IMR-90 (cell line): ENCODE data around the gene GOLGA3. TPM values are rescaled to one million over a fixed set of nuclear protein-coding genes. Genes with fewer than 3 reads are reported as not detected.

Experiments used
- ATAC-seq: fragments of 200-7000 bp; cut with Tn5 transposase; 2 replicates; pipeline ENCODE4 v1.9.1; 2020; ENCODE audit warnings: low read depth, mild to moderate bottlenecking, moderate library complexity
- BruUV-seq: library from RNA; stranded (reverse); fragments of 400-500 nt; replicated peaks from 2 replicates; lab custom pipeline; 2021; lab: Mats Ljungman, UMichigan
- CTCF ChIA-PET: fragments of 300-600 bp; formaldehyde crosslinking; extraction: SDS; loops from one replicate; lab custom pipeline; 2021; ENCODE audit warnings: antibody characterized with exemption; lab: Yijun Ruan, JAX
- POLR2A ChIA-PET: fragments of 300-600 bp; sonication (Branson Sonifier 250); formaldehyde crosslinking; loops from one replicate; lab custom pipeline; 2022; ENCODE audit warnings: antibody characterized with exemption; ENCODE audit not compliant: unreplicated experiment; lab: Charles Lee
- DNase-seq: peaks from one replicate; pipeline ENCODE4 v3.0.0; 2013
- H2AFZ ChIP-seq: replicated peaks from 2 replicates; pipeline ENCODE3; 2013; ENCODE audit warnings: low read length, mild to moderate bottlenecking; ENCODE audit not compliant: poor library complexity
- H2AK5ac ChIP-seq: 2 replicates; pipeline ENCODE4 v1.6.1; 2013; ENCODE audit warnings: low read depth, low read length, inconsistent platforms
- H2AK9ac ChIP-seq: replicated peaks from 2 replicates; pipeline ENCODE3; 2013; ENCODE audit warnings: mild to moderate bottlenecking, low read depth, low read length, moderate library complexity; ENCODE audit not compliant: poor library complexity
- H2BK120ac ChIP-seq: 2 replicates; pipeline ENCODE4 v1.6.1; 2013; ENCODE audit warnings: low read depth, low read length, inconsistent platforms
- H2BK15ac ChIP-seq: 3 replicates; pipeline ENCODE4 v1.6.1; 2013; ENCODE audit warnings: low read depth, low read length, inconsistent platforms
- H2BK20ac ChIP-seq: 2 replicates; pipeline ENCODE4 v1.6.1; 2013; ENCODE audit warnings: low read depth, mild to moderate bottlenecking, inconsistent platforms, low read length, moderate library complexity
- H2BK5ac ChIP-seq: 2 replicates; pipeline ENCODE4 v1.6.1; 2013; ENCODE audit warnings: mild to moderate bottlenecking, low read depth, low read length, inconsistent platforms; ENCODE audit not compliant: poor library complexity, severe bottlenecking
- H3K14ac ChIP-seq: replicated peaks from 2 replicates; pipeline ENCODE4 v1.6.1; 2013; ENCODE audit warnings: low read depth, low read length, inconsistent platforms
- H3K18ac ChIP-seq: 2 replicates; pipeline ENCODE4 v1.6.1; 2013; ENCODE audit warnings: low read depth, low read length, control low read depth
- H3K23ac ChIP-seq: 2 replicates; pipeline ENCODE4 v1.6.1; 2013; ENCODE audit warnings: low read depth, low read length, inconsistent platforms
- H3K27ac ChIP-seq: 2 replicates; pipeline ENCODE4 v1.5.1; 2013; ENCODE audit warnings: mild to moderate bottlenecking, control low read depth, low read length; ENCODE audit not compliant: insufficient read depth
- H3K27me3 ChIP-seq: 2 replicates; pipeline ENCODE4 v1.6.1; 2013; ENCODE audit warnings: low read length; ENCODE audit not compliant: control insufficient read depth, insufficient read depth
- H3K36me3 ChIP-seq: 2 replicates; pipeline ENCODE4 v1.6.1; 2013; ENCODE audit warnings: low read length, mixed read lengths; ENCODE audit not compliant: control insufficient read depth, insufficient read depth
- H3K4ac ChIP-seq: 2 replicates; pipeline ENCODE4 v1.6.1; 2013; ENCODE audit warnings: low read depth, low read length, inconsistent platforms
- H3K4me1 ChIP-seq: 2 replicates; pipeline ENCODE4 v1.6.1; 2013; ENCODE audit warnings: low read length, mixed read lengths; ENCODE audit not compliant: control insufficient read depth, insufficient read depth
- H3K4me2 ChIP-seq: 2 replicates; pipeline ENCODE4 v1.6.1; 2013; ENCODE audit warnings: low read depth, mild to moderate bottlenecking, control low read depth, low read length, moderate library complexity
- H3K4me3 ChIP-seq: 2 replicates; pipeline ENCODE4 v1.5.1; 2013; ENCODE audit warnings: low read depth, mild to moderate bottlenecking, control low read depth, low read length, moderate library complexity; ENCODE audit not compliant: insufficient read depth
- H3K56ac ChIP-seq: 2 replicates; pipeline ENCODE4 v1.6.1; 2013; ENCODE audit warnings: low read length, inconsistent platforms; ENCODE audit not compliant: insufficient read depth; ENCODE audit errors: extremely low read depth
- H3K79me1 ChIP-seq, 2 experiments: 2 replicates each; pipeline ENCODE4 v1.6.1; 2013; ENCODE audit warnings: low read length in 2 of 2, inconsistent platforms in 1 of 2, low read depth in 1 of 2
- H3K9ac ChIP-seq: 2 replicates; pipeline ENCODE4 v1.6.1; 2013; ENCODE audit warnings: low read depth, low read length, control low read depth
- H3K9me1 ChIP-seq: 2 replicates; pipeline ENCODE4 v1.6.1; 2013; ENCODE audit warnings: low read length, inconsistent platforms; ENCODE audit not compliant: insufficient read depth
- H3K9me3 ChIP-seq: 2 replicates; pipeline ENCODE4 v1.6.1; 2013; ENCODE audit warnings: low read length; ENCODE audit not compliant: control insufficient read depth, insufficient read depth
- H4K20me1 ChIP-seq: 2 replicates; pipeline ENCODE4 v1.6.1; 2013; ENCODE audit warnings: low read length, inconsistent platforms; ENCODE audit not compliant: insufficient read depth
- H4K5ac ChIP-seq: 2 replicates; pipeline ENCODE4 v1.6.1; 2013; ENCODE audit warnings: mild to moderate bottlenecking, low read depth, low read length, control low read depth
- H4K8ac ChIP-seq, 2 experiments: 2 replicates each; pipeline ENCODE4 v1.6.1; 2013; ENCODE audit warnings: low read depth in 2 of 2, low read length in 2 of 2, control low read depth in 1 of 2, inconsistent platforms in 1 of 2
- H4K91ac ChIP-seq: 2 replicates; pipeline ENCODE4 v1.6.1; 2013; ENCODE audit warnings: low read depth, low read length, inconsistent platforms; ENCODE audit not compliant: insufficient read depth
- CTCF ChIP-seq: conservative IDR thresholded peaks from 2 replicates; pipeline ENCODE4 v1.5.1; 2012; ENCODE audit warnings: mild to moderate bottlenecking, low read depth, low read length, improper control_type of control experiment
- FOS ChIP-seq: fragments of 150-350 bp; IDR thresholded peaks from 2 replicates; pipeline ENCODE4 v1.6.1; 2016; ENCODE audit warnings: low read depth, low read length
- MAZ ChIP-seq: IDR thresholded peaks from 2 replicates; pipeline ENCODE4 v1.6.1; 2012; ENCODE audit warnings: low read depth, mild to moderate bottlenecking, low read length, improper control_type of control experiment, moderate library complexity, borderline replicate concordance
- MXI1 ChIP-seq: IDR thresholded peaks from 2 replicates; pipeline ENCODE4 v1.6.1; 2012; ENCODE audit warnings: low read depth, mild to moderate bottlenecking, low read length, moderate library complexity, borderline replicate concordance
- RAD21 ChIP-seq: IDR thresholded peaks from 2 replicates; pipeline ENCODE4 v1.6.1; 2012; ENCODE audit warnings: low read length, improper control_type of control experiment
- WGBS, 2 experiments: methylation state at CpG; one replicate each; pipeline versions ENCODE4 v1.1.5 to v1.1.7; 2013; ENCODE audit warnings: missing lambda C conversion rate in 2 of 2; ENCODE audit not compliant: insufficient read length in 1 of 2; ENCODE audit errors: extremely low coverage in 2 of 2; 5-methylcytosine and 5-hydroxymethylcytosine counted together
- dilution Hi-C: fragments of 300-500 bp; cut with HindIII; formaldehyde crosslinking; loops from one replicate; pipeline ENCODE4 v1.14.3; 2018; ENCODE audit warnings: low sequenced_read_pairs; ENCODE audit not compliant: unreplicated experiment
- in situ Hi-C: fragments of 300-500 bp; cut with MboI; formaldehyde crosslinking; loops from 3 replicates; pipeline ENCODE4 v1.14.3; 2019; ENCODE audit warnings: low sequenced_read_pairs, inconsistent platforms, mixed read lengths
- intact Hi-C: fragments of 100-400 bp; cut with micrococcal nuclease; formaldehyde crosslinking; loops from 2 replicates; pipeline ENCODE4 v1.10.0; 2022
- polyA plus RNA-seq, 3 experiments: library from polyadenylated mRNA; depleted of rRNA; stranded (reverse); fragments of >200 nt; gene quantifications; 2 replicates each; pipeline ENCODE4 v1.2.3, GENCODE V29; 2012; ENCODE audit warnings: low replicate concordance in 1 of 3
- total RNA-seq: library from RNA; depleted of rRNA; stranded (reverse); fragments of >200 nt; gene quantifications from 2 replicates; pipeline ENCODE4 v1.2.3, GENCODE V29; 2012

The GOLGA3 gene
- total and polyA plus RNA-seq, 2 of the 4 experiments (the other 2 are of a cell fraction) = 39.6 to 99.8 TPM

- no peak overlapping the region for H3K4me3 ChIP-seq
- no peak overlapping the region for H4K5ac ChIP-seq
- H3K4me2 ChIP-seq = no peak overlapping the region
- H4K20me1 ChIP-seq = peaks cover 77% of the 10 kb centered on the region
- H2AK5ac ChIP-seq = no peak overlapping the region
- no peak overlapping the region for H4K8ac ChIP-seq
- no peak overlapping the region for H2BK5ac ChIP-seq
- no peak for TF ChIP-seq MAZ
- no peak for TF ChIP-seq MXI1
- TF ChIP-seq CTCF = no peak
- TF ChIP-seq FOS = no peak
- no peak for TF ChIP-seq RAD21
- no peak overlapping the region for H3K23ac ChIP-seq
- H3K56ac ChIP-seq = no peak overlapping the region
- intact Hi-C loops = no loop called here
- peaks cover 80% of the 10 kb centered on the region for H3K36me3 ChIP-seq
- H3K18ac ChIP-seq = no peak overlapping the region
- no peak overlapping the region for H2AK9ac ChIP-seq
- H3K9me1 ChIP-seq = peaks cover 11% of the 10 kb centered on the region
- ATAC-seq (no peak), DNase-seq (no peak)
- dilution Hi-C loops = no loop called here
- H3K4ac ChIP-seq = no peak overlapping the region
- no peaks in the 10 kb centered on the region for H3K9me3 ChIP-seq
- no TSS peak for BruUV-seq
- H2AFZ ChIP-seq = no peak overlapping the region
- no peaks in the 10 kb centered on the region for H3K27me3 ChIP-seq
- H2BK15ac ChIP-seq = no peak overlapping the region
- peaks cover 28 to 78% of the 10 kb centered on the region in 2 experiments for H3K79me1 ChIP-seq
- in situ Hi-C loops = no loop called here
- H2BK120ac ChIP-seq = no peak overlapping the region
- ChIA-PET POLR2A (no interaction called here), CTCF (no interaction called here)
- no peak overlapping the region for H3K27ac ChIP-seq
- no peak overlapping the region for H4K91ac ChIP-seq
- H3K9ac ChIP-seq = no peak overlapping the region
- no peak overlapping the region for H3K14ac ChIP-seq
- H3K4me1 ChIP-seq = no peaks in the 10 kb centered on the region
- WGBS, 2 experiments = 96% methylated on average over 8 of the region's 16 CpGs; no CpG with 5 or more reads in 1 of the 2 experiments
- no peak overlapping the region for H2BK20ac ChIP-seq
These were observed 24.2 kb downstream of the GOLGA3 start for GRCh38 chr12:132804426-132804861.
